Activated T-cell treated with anti-CD3 and anti-CD28 coated beads, Interleukin-2, amount 50 U/mL, for 24 hours (primary cell): Measurements from ENCODE around the gene RALY.

Experiments used
- DNase-seq: peaks from one replicate; pipeline ENCODE4 v3.0.0-alpha.2; 2020
- H3K27ac Mint-ChIP-seq: 2 replicates; pipeline ENCODE4 v1.8.0; 2020; ENCODE audit warnings: mild to moderate bottlenecking, mixed read lengths
- H3K27me3 Mint-ChIP-seq: 2 replicates; pipeline ENCODE4 v1.8.0; 2020; ENCODE audit warnings: mixed read lengths
- H3K36me3 Mint-ChIP-seq: 2 replicates; pipeline ENCODE4 v1.8.0; 2020; ENCODE audit warnings: low read depth, mixed read lengths
- H3K4me1 Mint-ChIP-seq: 2 replicates; pipeline ENCODE4 v1.8.0; 2020; ENCODE audit warnings: low read depth, mixed read lengths
- H3K4me3 Mint-ChIP-seq: 2 replicates; pipeline ENCODE4 v1.8.0; 2020; ENCODE audit warnings: mild to moderate bottlenecking, moderate library complexity, mixed read lengths
- H3K9me3 Mint-ChIP-seq: 2 replicates; pipeline ENCODE4 v1.8.0; 2020; ENCODE audit warnings: mixed read lengths

Gene RALY

GRCh38 chr20:34041226-34041625, 47.5 kb downstream of the RALY start:
- H3K4me1 Mint-ChIP-seq: peaks cover 88% of the 10 kb centered on the region
- H3K9me3 Mint-ChIP-seq: no peaks in the 10 kb centered on the region
- DNase-seq: no peak
- H3K27ac Mint-ChIP-seq: peak overlapping the region; percentile 41
- no peak overlapping the region for H3K4me3 Mint-ChIP-seq
- no peaks in the 10 kb centered on the region for H3K27me3 Mint-ChIP-seq
- peaks cover 56% of the 10 kb centered on the region for H3K36me3 Mint-ChIP-seq

- Mint-ChIP-seq H3K4me3 (no peak overlapping the region), H3K36me3 (peaks cover 54% of the 10 kb centered on the region), H3K9me3 (no peaks in the 10 kb centered on the region), H3K27ac (peak overlapping the region; percentile 70), H3K27me3 (no peaks in the 10 kb centered on the region), H3K4me1 (peaks cover 84% of the 10 kb centered on the region)
- DNase-seq: no peak
Observed at GRCh38 chr20:34042262-34042661, 48.6 kb downstream of the RALY start.

- H3K36me3 Mint-ChIP-seq: peaks cover 55% of the 10 kb centered on the region
- H3K9me3 Mint-ChIP-seq: no peaks in the 10 kb centered on the region
- H3K27ac Mint-ChIP-seq: peak overlapping the region; percentile 17
- no peak overlapping the region for H3K4me3 Mint-ChIP-seq
- DNase-seq: no peak
- peaks cover 84% of the 10 kb centered on the region for H3K4me1 Mint-ChIP-seq
- no peaks in the 10 kb centered on the region for H3K27me3 Mint-ChIP-seq
Observed at GRCh38 chr20:34043025-34043424, 49.3 kb downstream of the RALY start.

- no peak for DNase-seq
- no peaks in the 10 kb centered on the region for H3K27me3 Mint-ChIP-seq
- no peaks in the 10 kb centered on the region for H3K9me3 Mint-ChIP-seq
- peaks cover 49% of the 10 kb centered on the region for H3K36me3 Mint-ChIP-seq
- no peak overlapping the region for H3K4me3 Mint-ChIP-seq
- H3K27ac Mint-ChIP-seq: no peak overlapping the region
- H3K4me1 Mint-ChIP-seq: peaks cover 83% of the 10 kb centered on the region
Observed at GRCh38 chr20:34045294-34045693, 51.6 kb downstream of the RALY start.

GRCh38 chr20:34045930-34046725, 52.4 kb downstream of the RALY start:
- Mint-ChIP-seq H3K4me3 (no peak overlapping the region), H3K9me3 (no peaks in the 10 kb centered on the region), H3K36me3 (peaks cover 46% of the 10 kb centered on the region), H3K27ac (peak overlapping the region; percentile 3), H3K4me1 (peaks cover 82% of the 10 kb centered on the region), H3K27me3 (no peaks in the 10 kb centered on the region)
- no peak for DNase-seq

- H3K4me3 Mint-ChIP-seq: no peak overlapping the region
- H3K36me3 Mint-ChIP-seq: peaks cover 41% of the 10 kb centered on the region
- H3K27ac Mint-ChIP-seq: peak overlapping the region; percentile 30
- H3K4me1 Mint-ChIP-seq: peaks cover 81% of the 10 kb centered on the region
- H3K9me3 Mint-ChIP-seq: no peaks in the 10 kb centered on the region
- DNase-seq: no peak
- H3K27me3 Mint-ChIP-seq: no peaks in the 10 kb centered on the region
Observed at GRCh38 chr20:34047010-34047687, 53.4 kb downstream of the RALY start.

GRCh38 chr20:34047917-34048316, 54.2 kb downstream of the RALY start:
- H3K9me3 Mint-ChIP-seq: no peaks in the 10 kb centered on the region
- H3K36me3 Mint-ChIP-seq: peaks cover 42% of the 10 kb centered on the region
- no peaks in the 10 kb centered on the region for H3K27me3 Mint-ChIP-seq
- peak overlapping the region; percentile 31 for H3K27ac Mint-ChIP-seq
- no peak for DNase-seq
- H3K4me1 Mint-ChIP-seq: peaks cover 80% of the 10 kb centered on the region
- H3K4me3 Mint-ChIP-seq: no peak overlapping the region

- no peak for DNase-seq
- Mint-ChIP-seq H3K4me1 (peaks cover 81% of the 10 kb centered on the region), H3K9me3 (no peaks in the 10 kb centered on the region), H3K27me3 (no peaks in the 10 kb centered on the region), H3K4me3 (no peak overlapping the region), H3K36me3 (peaks cover 31% of the 10 kb centered on the region), H3K27ac (peak overlapping the region; percentile 57)
Observed at GRCh38 chr20:34049389-34049788, 55.7 kb downstream of the RALY start.

- Mint-ChIP-seq H3K9me3 (no peaks in the 10 kb centered on the region), H3K4me1 (peaks cover 85% of the 10 kb centered on the region), H3K4me3 (no peak overlapping the region), H3K27ac (peak overlapping the region; percentile 57), H3K27me3 (no peaks in the 10 kb centered on the region), H3K36me3 (peaks cover 31% of the 10 kb centered on the region)
- DNase-seq: no peak
Observed at GRCh38 chr20:34049897-34050695, 56.4 kb downstream of the RALY start.

GRCh38 chr20:34052414-34052813, 58.7 kb downstream of the RALY start:
- H3K4me1 Mint-ChIP-seq: peaks cover 85% of the 10 kb centered on the region
- DNase-seq: no peak
- H3K4me3 Mint-ChIP-seq: no peak overlapping the region

GRCh38 chr20:34055290-34055689, 61.6 kb downstream of the RALY start:
- no peaks in the 10 kb centered on the region for H3K27me3 Mint-ChIP-seq
- H3K4me1 Mint-ChIP-seq: peaks cover 86% of the 10 kb centered on the region
- no peak overlapping the region for H3K4me3 Mint-ChIP-seq
- H3K36me3 Mint-ChIP-seq: peaks cover 34% of the 10 kb centered on the region
- H3K9me3 Mint-ChIP-seq: no peaks in the 10 kb centered on the region
- H3K27ac Mint-ChIP-seq: peak overlapping the region; percentile 39
- no peak for DNase-seq

More at GRCh38 chr20:34052414-34052813, 58.7 kb downstream of the RALY start:
- Mint-ChIP-seq H3K27ac (peak overlapping the region; percentile 3), H3K9me3 (no peaks in the 10 kb centered on the region), H3K36me3 (peaks cover 18% of the 10 kb centered on the region), H3K27me3 (no peaks in the 10 kb centered on the region)

- peaks cover 90% of the 10 kb centered on the region for H3K4me1 Mint-ChIP-seq
- H3K4me3 Mint-ChIP-seq: no peak overlapping the region
- H3K27ac Mint-ChIP-seq: peak overlapping the region; percentile 31
- no peaks in the 10 kb centered on the region for H3K9me3 Mint-ChIP-seq
- H3K36me3 Mint-ChIP-seq: peaks cover 46% of the 10 kb centered on the region
- no peak for DNase-seq
- no peaks in the 10 kb centered on the region for H3K27me3 Mint-ChIP-seq
Observed at GRCh38 chr20:34058831-34059230, 65.1 kb downstream of the RALY start.

GRCh38 chr20:34060970-34061369, 67.3 kb downstream of the RALY start:
- H3K4me3 Mint-ChIP-seq: no peak overlapping the region
- H3K36me3 Mint-ChIP-seq: peaks cover 63% of the 10 kb centered on the region
- peaks cover 86% of the 10 kb centered on the region for H3K4me1 Mint-ChIP-seq
- no peak for DNase-seq
- H3K27me3 Mint-ChIP-seq: no peaks in the 10 kb centered on the region
- H3K27ac Mint-ChIP-seq: peak overlapping the region; percentile 81
- no peaks in the 10 kb centered on the region for H3K9me3 Mint-ChIP-seq

- Mint-ChIP-seq H3K27me3 (no peaks in the 10 kb centered on the region), H3K4me1 (peaks cover 79% of the 10 kb centered on the region), H3K36me3 (peaks cover 61% of the 10 kb centered on the region), H3K4me3 (no peak overlapping the region), H3K27ac (peak overlapping the region; percentile 84), H3K9me3 (no peaks in the 10 kb centered on the region)
- no peak for DNase-seq
Observed at GRCh38 chr20:34061695-34062094, 68.0 kb downstream of the RALY start.
